Tibial nerve (tissue), 4 donors: Measurements from ENCODE around the gene SIRT6. TPM values are rescaled to one million over a fixed set of nuclear protein-coding genes. Genes with fewer than 3 reads are reported as not detected.
"Not testable (repeated sequence)": the region's sequence is repeated elsewhere in the genome, so short reads cannot be mapped to it uniquely, and the experiment has no call there.

Experiments
- DNase-seq, 2 donors: peaks; one replicate each; pipeline ENCODE4 v3.0.0-alpha.2; 2019; ENCODE audit warnings: low spot score in 2 of 2
- H3K27ac ChIP-seq, 4 donors: fragments of 200-600 bp; sonication (generic) in 3 of 4; one replicate each; pipeline ENCODE4 v1.5.1; 2017 to 2019; ENCODE audit warnings: mild to moderate bottlenecking in 1 of 4
- H3K27me3 ChIP-seq, 2 donors: fragments of 200-600 bp; sonication (generic) in 1 of 2; one replicate each; pipeline versions ENCODE4 v1.5.1 to v1.6.0; 2017 to 2019
- H3K36me3 ChIP-seq, 3 donors: fragments of 200-600 bp; sonication (generic); one replicate each; pipeline ENCODE4 v1.5.1; 2018 to 2019
- H3K4me1 ChIP-seq, 4 donors: fragments of 200-600 bp; sonication (generic) in 3 of 4; one replicate each; pipeline ENCODE4 v1.5.1; 2017 to 2019
- H3K4me3 ChIP-seq, 4 donors: fragments of 200-600 bp; sonication (generic) in 3 of 4; one replicate each; pipeline ENCODE4 v1.5.1; 2017 to 2019; ENCODE audit warnings: mild to moderate bottlenecking in 1 of 4, moderate library complexity in 1 of 4
- H3K9me3 ChIP-seq, 4 donors: fragments of 200-600 bp; sonication (generic) in 3 of 4; one replicate each; pipeline ENCODE4 v1.5.1; 2017 to 2019
- CTCF ChIP-seq, 5 experiments: fragments of 200-600 bp in 3 of 5; fragments of 450-650 bp in 2 of 5; sonication (generic) in 3 of 5; IDR thresholded peaks; one replicate each; pipeline ENCODE4 v1.5.1; 2016 to 2019; ENCODE audit warnings: antibody characterized with exemption in 5 of 5, mild to moderate bottlenecking in 3 of 5, moderate library complexity in 2 of 5
- EP300 ChIP-seq, 2 donors: sonication (generic); formaldehyde crosslinking; IDR thresholded peaks; one replicate each; pipeline ENCODE4 v1.6.1; 2017; ENCODE audit warnings: antibody characterized with exemption in 2 of 2, mild to moderate bottlenecking in 1 of 2
- POLR2A ChIP-seq, 2 donors: fragments of 450-650 bp; IDR thresholded peaks; one replicate each; pipeline ENCODE4 v1.6.1; 2017; ENCODE audit warnings: antibody characterized with exemption in 2 of 2, mild to moderate bottlenecking in 2 of 2, moderate library complexity in 2 of 2
- WGBS, 2 donors: methylation state at CpG; one replicate each; pipeline ENCODE4 v1.1.5; 2018; 5-methylcytosine and 5-hydroxymethylcytosine counted together
- total RNA-seq, 4 donors: library from RNA; depleted of rRNA; stranded (reverse); fragments of >200 nt; gene quantifications; one replicate each; pipeline ENCODE4 v1.1.0, GENCODE V29; 2016

The SIRT6 gene
- total RNA-seq, 4 donors from 2014 or later, result 17.7 to 41.4 (median 38.2) TPM

GRCh38 chr19:4194353-4194752 lies 12.0 kb upstream of the SIRT6 start:
- Histone ChIP-seq H3K36me3 (no peaks in the 10 kb centered on the region), H3K9me3 (no peaks in the 10 kb centered on the region)

GRCh38 chr19:4192537-4192936 lies 10.2 kb upstream of the SIRT6 start:
- not testable (repeated sequence) for H3K9me3 ChIP-seq, H3K4me1 ChIP-seq, H3K4me3 ChIP-seq, H3K36me3 ChIP-seq, H3K27ac ChIP-seq, DNase-seq
- WGBS, 2 donors, result 94% methylated on average over 3 of the region's 3 CpGs
- peaks cover 0 to 67% of the 10 kb centered on the region in 2 donors for H3K27me3 ChIP-seq

More at GRCh38 chr19:4194353-4194752, 12.0 kb upstream of the SIRT6 start:
- TF ChIP-seq POLR2A (IDR thresholded peaks at IDR 0.05) (no peak), CTCF (IDR thresholded peaks at IDR 0.05) (no peak), EP300 (IDR thresholded peaks at IDR 0.05) (no peak)
- no peak for DNase-seq
- WGBS, 2 donors, result 49 to 60% methylated on average over 7 of the region's 7 CpGs
- H3K4me3 ChIP-seq, result no peak overlapping the region
- peaks cover 0 to 9% (median 0%) of the 10 kb centered on the region in 4 donors for H3K4me1 ChIP-seq
- no peak overlapping the region for H3K27ac ChIP-seq
- H3K27me3 ChIP-seq, result peaks cover 2 to 77% of the 10 kb centered on the region in 2 donors

- Histone ChIP-seq H3K4me3 (no peak overlapping the region), H3K36me3 (no peaks in the 10 kb centered on the region), H3K27me3 (peaks cover 0 to 49% of the 10 kb centered on the region in 2 donors), H3K9me3 (no peaks in the 10 kb centered on the region), H3K4me1 (no peaks in the 10 kb centered on the region), H3K27ac (no peak overlapping the region)
- TF ChIP-seq EP300 (IDR thresholded peaks at IDR 0.05) (no peak), POLR2A (IDR thresholded peaks at IDR 0.05) (no peak), CTCF (IDR thresholded peaks at IDR 0.05) (no peak)
- DNase-seq, result no peak
- WGBS, 2 donors, result 75 to 76% methylated on average over 5 of the region's 5 CpGs
Measured at GRCh38 chr19:4189641-4190040, 7.3 kb upstream of the SIRT6 start.

- no peak overlapping the region for H3K4me3 ChIP-seq
- H3K9me3 ChIP-seq, result no peaks in the 10 kb centered on the region
- peaks cover 0 to 13% (median 3%) of the 10 kb centered on the region in 4 donors for H3K4me1 ChIP-seq
- H3K27ac ChIP-seq, result no peak overlapping the region
- H3K36me3 ChIP-seq, result no peaks in the 10 kb centered on the region
- WGBS, 2 donors, result 90 to 94% methylated on average over 10 of the region's 10 CpGs
- H3K27me3 ChIP-seq, result peaks cover 0 to 29% of the 10 kb centered on the region in 2 donors
- DNase-seq, result no peak
- TF ChIP-seq EP300 (IDR thresholded peaks at IDR 0.05) (no peak), POLR2A (IDR thresholded peaks at IDR 0.05) (no peak), CTCF (IDR thresholded peaks at IDR 0.05) (no peak)
Measured at GRCh38 chr19:4187313-4188122, 5.2 kb upstream of the SIRT6 start.

GRCh38 chr19:4186087-4186993 lies 4.0 kb upstream of the SIRT6 start:
- DNase-seq, result peak; percentile 30 to 70
- Histone ChIP-seq H3K4me1 (peaks cover 0 to 19% (median 9%) of the 10 kb centered on the region in 4 donors), H3K4me3 (no peak overlapping the region), H3K9me3 (no peaks in the 10 kb centered on the region), H3K27me3 (peaks cover 0 to 20% of the 10 kb centered on the region in 2 donors), H3K27ac (no peak overlapping the region), H3K36me3 (no peaks in the 10 kb centered on the region)
- peak; percentile 46 to 62 (median 51) for TF ChIP-seq CTCF (IDR thresholded peaks at IDR 0.05)
- no peak for TF ChIP-seq EP300 (IDR thresholded peaks at IDR 0.05)
- TF ChIP-seq POLR2A (IDR thresholded peaks at IDR 0.05), result no peak
- 32 to 35% methylated on average over 22 of the region's 22 CpGs for WGBS, 2 donors
